GM23338 (cell line): Measurements from ENCODE around the gene MTMR1. TPM values are rescaled to one million over a fixed set of nuclear protein-coding genes. Genes with fewer than 3 reads are reported as not detected.

Experiments used
- ETS1 ChIP-seq: IDR thresholded peaks from 2 replicates; pipeline ENCODE4 v1.6.1; 2016; ENCODE audit warnings: antibody characterized with exemption
- REST ChIP-seq: IDR thresholded peaks from one replicate; pipeline ENCODE4 v1.6.1; 2018; ENCODE audit warnings: antibody characterized with exemption; ENCODE audit not compliant: unreplicated experiment
- STAT1 ChIP-seq: IDR thresholded peaks from one replicate; pipeline ENCODE4 v1.6.1; 2016; ENCODE audit warnings: antibody characterized with exemption; ENCODE audit not compliant: unreplicated experiment
- ZNF462 ChIP-seq: fragments of 250-450 bp; sonication (Bioruptor Pico); IDR thresholded peaks from 2 replicates; pipeline ENCODE4 v1.5.0; 2020; ENCODE audit warnings: mild to moderate bottlenecking, moderate library complexity
- polyA plus RNA-seq: library from polyadenylated mRNA; unstranded; fragments of >200 nt; fragmentation: Nextera tagmentation; extraction: Ambion mirVana; gene quantifications from 2 replicates; pipeline ENCODE4 v1.2.1, GENCODE V29; 2016
- total RNA-seq: library from RNA; depleted of rRNA; stranded (reverse); fragments of >200 nt; shearing (Covaris generic); gene quantifications from 2 replicates; pipeline ENCODE4 v1.2.3, GENCODE V29; 2014

MTMR1 gene
- total and polyA plus RNA-seq, 2 experiments from 2014 or later: 4.5 to 19.1 TPM

GRCh38 chrX:150704030-150704613, 10.9 kb downstream of the MTMR1 start (continued):
- TF ChIP-seq ZNF462 (CRISPR knock-in tag) (no peak), REST (no peak), ETS1 (no peak), STAT1 (no peak)
